Measurements from ENCODE around the gene HAUS7. TPM values are rescaled to one million over a fixed set of nuclear protein-coding genes. Genes with fewer than 3 reads are reported as not detected.

HAUS7 gene
- total RNA-seq, 1 donor from 2014 or later, result 27.7 TPM

DNA sequence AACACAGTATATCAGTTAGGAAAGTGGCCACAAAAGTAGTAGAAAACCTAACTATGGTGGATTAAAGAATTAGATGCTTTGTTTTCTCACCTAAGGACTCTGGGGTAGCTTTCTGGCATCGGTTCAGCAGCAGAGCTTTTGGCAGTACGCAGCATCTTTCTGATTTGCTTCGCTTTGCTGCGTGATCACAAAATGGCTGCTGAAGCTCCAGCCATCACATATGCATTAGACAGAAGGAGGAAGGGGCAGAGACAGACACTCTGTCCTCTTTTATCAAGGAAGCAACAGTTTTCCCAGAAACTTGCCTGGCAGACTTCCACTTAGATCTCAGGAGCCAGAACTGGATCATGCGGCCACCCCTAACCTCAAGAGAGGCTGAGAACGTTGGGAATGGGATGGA is 39.6 kb downstream of the HAUS7 start:
- no peak for TF ChIP-seq CTCF (IDR thresholded peaks at IDR 0.05; ENCODE audit: unreplicated experiment)
- DNase-seq (ENCODE audit: low spot score), result no peak
- Mint-ChIP-seq H3K4me3 (ENCODE audit: unreplicated experiment) (no peak overlapping the region), H3K36me3 (ENCODE audit: low read depth, unreplicated experiment) (no peaks in the 10 kb centered on the region), H3K27ac (ENCODE audit: unreplicated experiment) (no peak overlapping the region), H3K27me3 (ENCODE audit: unreplicated experiment) (peaks cover 2% of the 10 kb centered on the region), H3K4me1 (ENCODE audit: unreplicated experiment) (no peaks in the 10 kb centered on the region), H3K9me3 (ENCODE audit: unreplicated experiment) (no peaks in the 10 kb centered on the region)

DNA sequence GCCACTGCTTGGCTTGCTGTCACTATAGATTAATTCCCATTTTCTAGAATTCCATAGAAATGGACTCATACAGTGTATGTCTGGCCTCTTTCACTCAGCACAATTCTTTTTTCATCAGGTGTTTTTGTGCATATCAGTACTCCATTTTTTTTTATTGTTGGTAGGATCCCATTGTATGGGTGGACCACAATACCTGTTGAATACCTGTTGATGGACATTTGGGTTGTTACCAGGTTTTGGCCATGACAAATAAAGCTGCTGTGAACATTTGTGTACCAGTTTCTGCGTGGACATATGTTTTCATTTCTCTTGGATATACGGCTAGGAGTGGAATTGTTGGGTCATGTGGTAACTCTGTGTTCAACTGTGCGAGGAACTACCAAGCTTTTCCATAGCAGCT is 44.2 kb downstream of the HAUS7 start:
- no peak for DNase-seq (ENCODE audit: low spot score)
- H3K4me3 Mint-ChIP-seq (ENCODE audit: unreplicated experiment), result no peak overlapping the region
- H3K4me1 Mint-ChIP-seq (ENCODE audit: unreplicated experiment), result no peaks in the 10 kb centered on the region
- peaks cover 2% of the 10 kb centered on the region for H3K27me3 Mint-ChIP-seq (ENCODE audit: unreplicated experiment)
- no peak overlapping the region for H3K27ac Mint-ChIP-seq (ENCODE audit: unreplicated experiment)
- no peaks in the 10 kb centered on the region for H3K9me3 Mint-ChIP-seq (ENCODE audit: unreplicated experiment)
- TF ChIP-seq CTCF (IDR thresholded peaks at IDR 0.05; ENCODE audit: unreplicated experiment), result no peak
- no peaks in the 10 kb centered on the region for H3K36me3 Mint-ChIP-seq (ENCODE audit: low read depth, unreplicated experiment)

- H3K36me3 Mint-ChIP-seq (ENCODE audit: low read depth, unreplicated experiment), result no peaks in the 10 kb centered on the region
- no peaks in the 10 kb centered on the region for H3K27me3 Mint-ChIP-seq (ENCODE audit: unreplicated experiment)
Measured at GRCh38 chrX:153423652-153424051, 46.7 kb downstream of the HAUS7 start.

DNA sequence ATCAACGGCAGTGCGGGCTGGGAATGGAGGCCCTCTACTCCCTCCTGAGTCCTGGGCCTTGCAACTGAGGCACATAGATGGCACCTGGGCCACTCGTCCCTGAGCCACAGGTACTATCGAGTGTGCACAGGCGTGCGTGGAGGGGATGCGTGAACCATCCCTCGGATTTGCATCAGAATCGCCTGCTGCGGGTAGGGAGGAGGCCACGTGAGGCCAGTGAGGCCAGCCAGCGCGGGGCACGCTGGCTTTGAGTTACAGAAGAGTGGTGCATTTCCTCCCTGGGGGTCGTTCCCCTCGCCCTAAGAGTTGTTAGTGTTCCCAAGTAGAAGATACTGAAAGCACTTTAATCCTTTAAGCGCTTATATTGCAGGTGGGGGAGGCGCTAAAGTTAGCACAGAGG is 48.5 kb downstream of the HAUS7 start:
- Mint-ChIP-seq H3K9me3 (ENCODE audit: unreplicated experiment) (no peaks in the 10 kb centered on the region), H3K27me3 (ENCODE audit: unreplicated experiment) (no peaks in the 10 kb centered on the region), H3K36me3 (ENCODE audit: low read depth, unreplicated experiment) (no peaks in the 10 kb centered on the region), H3K4me3 (ENCODE audit: unreplicated experiment) (no peak overlapping the region), H3K4me1 (ENCODE audit: unreplicated experiment) (peaks cover 3% of the 10 kb centered on the region), H3K27ac (ENCODE audit: unreplicated experiment) (no peak overlapping the region)
- TF ChIP-seq CTCF (IDR thresholded peaks at IDR 0.05; ENCODE audit: unreplicated experiment), result no peak
- DNase-seq (ENCODE audit: low spot score), result no peak

More at GRCh38 chrX:153423652-153424051, 46.7 kb downstream of the HAUS7 start:
- no peak for TF ChIP-seq CTCF (IDR thresholded peaks at IDR 0.05; ENCODE audit: unreplicated experiment)
- Mint-ChIP-seq H3K27ac (ENCODE audit: unreplicated experiment) (no peak overlapping the region), H3K9me3 (ENCODE audit: unreplicated experiment) (no peaks in the 10 kb centered on the region), H3K4me3 (ENCODE audit: unreplicated experiment) (no peak overlapping the region), H3K4me1 (ENCODE audit: unreplicated experiment) (no peaks in the 10 kb centered on the region)
- no peak for DNase-seq (ENCODE audit: low spot score)

DNA sequence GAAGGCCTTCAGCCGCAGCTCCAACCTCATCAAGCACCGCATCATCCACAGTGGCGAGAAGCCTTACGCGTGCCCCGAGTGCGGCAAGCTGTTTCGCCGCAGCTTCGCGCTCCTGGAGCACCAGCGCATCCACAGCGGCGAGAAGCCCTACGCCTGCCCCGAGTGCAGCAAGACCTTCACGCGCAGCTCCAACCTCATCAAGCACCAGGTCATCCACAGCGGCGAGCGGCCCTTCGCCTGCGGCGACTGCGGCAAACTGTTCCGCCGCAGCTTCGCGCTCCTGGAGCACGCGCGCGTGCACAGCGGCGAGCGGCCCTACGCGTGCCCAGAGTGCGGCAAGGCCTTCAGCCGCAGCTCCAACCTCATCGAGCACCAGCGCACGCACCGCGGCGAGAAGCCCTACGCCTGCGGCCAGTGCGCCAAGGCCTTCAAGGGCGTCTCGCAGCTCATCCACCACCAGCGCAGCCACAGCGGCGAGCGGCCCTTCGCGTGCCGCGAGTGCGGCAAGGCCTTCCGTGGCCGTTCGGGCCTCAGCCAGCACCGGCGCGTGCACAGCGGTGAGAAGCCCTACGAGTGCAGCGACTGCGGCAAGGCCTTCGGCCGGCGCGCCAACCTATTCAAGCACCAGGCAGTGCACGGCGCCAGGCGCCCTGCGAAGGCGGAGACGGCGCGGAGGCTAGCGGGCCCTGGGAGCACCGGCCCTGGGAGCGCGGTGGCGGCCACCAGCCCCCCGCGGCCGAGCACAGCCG is 49.4 kb downstream of the HAUS7 start:
- TF ChIP-seq CTCF (IDR thresholded peaks at IDR 0.05; ENCODE audit: unreplicated experiment), result no peak
- no peak overlapping the region for H3K27ac Mint-ChIP-seq (ENCODE audit: unreplicated experiment)
- H3K36me3 Mint-ChIP-seq (ENCODE audit: low read depth, unreplicated experiment), result no peaks in the 10 kb centered on the region
- H3K4me3 Mint-ChIP-seq (ENCODE audit: unreplicated experiment), result no peak overlapping the region
- H3K4me1 Mint-ChIP-seq (ENCODE audit: unreplicated experiment), result peaks cover 3% of the 10 kb centered on the region
- no peak for DNase-seq (ENCODE audit: low spot score)
- H3K9me3 Mint-ChIP-seq (ENCODE audit: unreplicated experiment), result no peaks in the 10 kb centered on the region
- no peaks in the 10 kb centered on the region for H3K27me3 Mint-ChIP-seq (ENCODE audit: unreplicated experiment)
